ENCODE data around the gene GJA5. TPM values are rescaled to one million over a fixed set of nuclear protein-coding genes. Genes with fewer than 3 reads are reported as not detected.

GJA5 gene
- total and polyA plus RNA-seq, 5 donors from 2014 or later = not detected

DNA sequence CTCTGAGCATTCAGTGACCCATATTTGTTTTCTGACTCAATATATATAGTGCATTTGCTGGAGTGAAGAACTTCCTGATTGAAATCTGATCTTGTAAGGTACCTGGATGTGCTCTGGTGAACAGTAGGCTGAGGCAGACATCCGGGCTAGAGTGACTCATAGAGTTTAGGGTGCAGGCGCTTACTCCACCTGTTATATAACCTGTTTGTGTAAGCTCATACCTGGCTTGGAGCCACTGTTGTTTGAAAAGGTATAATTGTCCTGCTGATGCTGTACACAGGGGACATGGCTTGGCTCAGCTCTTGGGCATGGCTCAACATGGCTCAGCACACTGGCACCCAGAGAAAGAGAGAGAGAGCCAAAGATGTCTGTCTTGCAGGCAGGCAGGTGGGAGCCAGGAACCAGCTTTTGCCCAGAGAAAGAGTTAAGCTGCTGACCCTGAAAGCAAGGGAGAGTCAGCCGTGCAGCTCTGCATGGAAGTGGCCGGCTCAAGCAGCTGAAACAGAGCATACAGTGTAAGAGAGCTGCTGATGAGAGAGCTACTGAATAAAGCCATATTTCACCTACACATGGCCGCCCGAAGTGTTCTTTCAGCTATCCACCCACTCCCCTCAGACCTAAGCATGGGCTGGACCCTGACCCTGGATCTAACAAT is 43.2 kb downstream of the GJA5 start:
- peak overlapping the region in 2 of 4 donors; percentile 21 to 27 for H3K4me3 Mint-ChIP-seq
- ATAC-seq (ENCODE audit: low read depth in 2 of 2) (peak in 1 of 2 donors; percentile 68), DNase-seq (peak in 1 of 3 donors; percentile 16)
- no peak overlapping the region for H3K27ac ChIP-seq (ENCODE audit: insufficient read depth, low read length, poor library complexity, severe bottlenecking)
- H3K27me3 Mint-ChIP-seq = peaks cover 38% of the 10 kb centered on the region
- H3K4me1 ChIP-seq (ENCODE audit: control insufficient read depth, insufficient read depth, low read length, poor library complexity, severe bottlenecking) = peaks cover 13% of the 10 kb centered on the region
- H3K36me3 Mint-ChIP-seq = no peaks in the 10 kb centered on the region
- no peak overlapping the region for H3K27ac Mint-ChIP-seq
- no peak overlapping the region for H3K4me3 ChIP-seq (ENCODE audit: low read depth, low read length)
- peaks cover 15% of the 10 kb centered on the region for H3K27me3 ChIP-seq (ENCODE audit: control insufficient read depth, insufficient read depth, low read length)
- no peaks in the 10 kb centered on the region for H3K36me3 ChIP-seq (ENCODE audit: control insufficient read depth, insufficient read depth, low read length)
- H3K9me3 ChIP-seq (ENCODE audit: control insufficient read depth in 2 of 2, low read length in 2 of 2) = peaks cover 3 to 6% of the 10 kb centered on the region in 2 experiments
- peaks cover 0 to 10% (median 0%) of the 10 kb centered on the region in 4 donors for H3K4me1 Mint-ChIP-seq
- peaks cover 0 to 6% (median 0%) of the 10 kb centered on the region in 7 donors for H3K9me3 Mint-ChIP-seq

DNA sequence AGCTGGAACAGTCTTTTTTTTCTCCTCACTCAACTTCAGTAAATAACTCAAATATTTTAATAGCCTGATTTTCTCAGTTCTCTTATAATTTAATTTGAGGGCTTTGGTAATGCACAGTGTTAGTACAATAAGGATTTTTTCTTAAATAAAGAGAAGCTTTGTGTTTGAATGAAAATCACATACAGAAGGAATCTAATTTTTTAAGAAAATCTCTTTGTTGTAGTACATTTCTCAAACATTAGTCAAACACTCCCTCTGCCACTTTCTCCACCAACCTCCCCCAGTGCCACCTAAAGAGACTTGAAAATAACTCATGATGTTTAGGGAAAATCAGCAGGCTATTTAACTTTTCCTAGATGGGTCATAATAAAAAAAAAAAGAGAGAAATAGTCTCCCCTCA is 47.8 kb downstream of the GJA5 start:
- H3K27me3 Mint-ChIP-seq = peaks cover 45% of the 10 kb centered on the region
- no peaks in the 10 kb centered on the region for H3K36me3 Mint-ChIP-seq
- no peak overlapping the region for H3K27ac Mint-ChIP-seq
- no peaks in the 10 kb centered on the region for H3K9me3 ChIP-seq (ENCODE audit: control insufficient read depth in 2 of 2, low read length in 2 of 2)
- DNase-seq (no peak), ATAC-seq (ENCODE audit: low read depth in 2 of 2) (no peak)
- H3K36me3 ChIP-seq (ENCODE audit: control insufficient read depth, insufficient read depth, low read length) = no peaks in the 10 kb centered on the region
- peaks cover 0 to 6% (median 0%) of the 10 kb centered on the region in 4 donors for H3K4me1 Mint-ChIP-seq
- peaks cover 8% of the 10 kb centered on the region for H3K4me1 ChIP-seq (ENCODE audit: control insufficient read depth, insufficient read depth, low read length, poor library complexity, severe bottlenecking)
- no peak overlapping the region for H3K4me3 ChIP-seq (ENCODE audit: low read depth, low read length)
- H3K27ac ChIP-seq (ENCODE audit: insufficient read depth, low read length, poor library complexity, severe bottlenecking) = no peak overlapping the region
- no peak overlapping the region for H3K4me3 Mint-ChIP-seq
- H3K27me3 ChIP-seq (ENCODE audit: control insufficient read depth, insufficient read depth, low read length) = peaks cover 15% of the 10 kb centered on the region
- H3K9me3 Mint-ChIP-seq = no peaks in the 10 kb centered on the region

Other genes with a start within 250 kb of the GJA5 start
- 17.1 TPM for gene BCL9, start 219.1 kb downstream of the GJA5 start, total RNA-seq
- gene BCL9, start 219.1 kb downstream of the GJA5 start, polyA plus RNA-seq = 1 to 10 TPM; 2.1 to 5.0 (median 2.8) TPM
- 12.8 TPM for gene ACP6, start 90.1 kb downstream of the GJA5 start, total RNA-seq
- gene ACP6, start 90.1 kb downstream of the GJA5 start, polyA plus RNA-seq = 10 to 100 TPM in 3 of 4 donors, 1 to 10 TPM in 1; 8.9 to 18.5 (median 11.6) TPM
- gene GJA8, start 142.2 kb upstream of the GJA5 start, total RNA-seq = not detected
- not detected for gene GJA8, start 142.2 kb upstream of the GJA5 start, polyA plus RNA-seq
- gene GPR89B, start 167.8 kb upstream of the GJA5 start, total RNA-seq = 22.6 TPM
- gene GPR89B, start 167.8 kb upstream of the GJA5 start, polyA plus RNA-seq = 10 to 100 TPM; 19.1 to 19.8 (median 19.4) TPM

Data from CD4-positive, CD25-positive, alpha-beta regulatory T cell (primary cell).